GM18498 (cell line): Measurements from ENCODE around the gene PIK3R5.

Experiments
- ATAC-seq: cut with Tn5 transposase; IDR thresholded peaks from one replicate; pipeline ENCODE4 v1.9.1; 2021; ENCODE audit warnings: mild to moderate bottlenecking, moderate library complexity; ENCODE audit not compliant: unreplicated experiment

Gene PIK3R5

GRCh38 chr17:8900626-8901585 is 64.6 kb downstream of the PIK3R5 start:
- ATAC-seq, result no peak

GRCh38 chr17:8900207-8900606 is 65.3 kb downstream of the PIK3R5 start:
- no peak for ATAC-seq

DNA sequence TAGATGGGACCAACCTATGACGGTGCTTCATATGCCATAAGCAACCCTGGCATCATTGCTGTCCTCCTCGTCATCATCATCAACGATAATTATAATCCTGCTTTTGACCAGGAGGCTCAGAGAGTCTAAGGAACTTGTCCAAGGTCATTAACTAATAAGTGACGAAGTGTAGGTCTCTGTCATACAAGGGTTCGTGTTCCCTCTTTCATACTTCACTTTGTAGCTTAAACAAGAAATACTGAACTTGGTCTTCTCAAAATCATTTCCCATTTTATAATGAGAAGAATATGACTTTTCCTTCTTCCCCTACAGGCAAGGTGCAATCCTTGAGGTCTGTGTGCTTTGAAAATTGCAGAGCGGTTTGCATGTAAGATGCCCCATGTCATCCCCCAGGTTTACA is 66.9 kb downstream of the PIK3R5 start:
- ATAC-seq, result no peak

- ATAC-seq, result no peak
These were observed 67.4 kb downstream of the PIK3R5 start for GRCh38 chr17:8898126-8898525.

- ATAC-seq, result no peak
These were observed 68.6 kb downstream of the PIK3R5 start for GRCh38 chr17:8896641-8897635.

GRCh38 chr17:8896087-8896486 is 69.4 kb downstream of the PIK3R5 start:
- ATAC-seq, result no peak

DNA sequence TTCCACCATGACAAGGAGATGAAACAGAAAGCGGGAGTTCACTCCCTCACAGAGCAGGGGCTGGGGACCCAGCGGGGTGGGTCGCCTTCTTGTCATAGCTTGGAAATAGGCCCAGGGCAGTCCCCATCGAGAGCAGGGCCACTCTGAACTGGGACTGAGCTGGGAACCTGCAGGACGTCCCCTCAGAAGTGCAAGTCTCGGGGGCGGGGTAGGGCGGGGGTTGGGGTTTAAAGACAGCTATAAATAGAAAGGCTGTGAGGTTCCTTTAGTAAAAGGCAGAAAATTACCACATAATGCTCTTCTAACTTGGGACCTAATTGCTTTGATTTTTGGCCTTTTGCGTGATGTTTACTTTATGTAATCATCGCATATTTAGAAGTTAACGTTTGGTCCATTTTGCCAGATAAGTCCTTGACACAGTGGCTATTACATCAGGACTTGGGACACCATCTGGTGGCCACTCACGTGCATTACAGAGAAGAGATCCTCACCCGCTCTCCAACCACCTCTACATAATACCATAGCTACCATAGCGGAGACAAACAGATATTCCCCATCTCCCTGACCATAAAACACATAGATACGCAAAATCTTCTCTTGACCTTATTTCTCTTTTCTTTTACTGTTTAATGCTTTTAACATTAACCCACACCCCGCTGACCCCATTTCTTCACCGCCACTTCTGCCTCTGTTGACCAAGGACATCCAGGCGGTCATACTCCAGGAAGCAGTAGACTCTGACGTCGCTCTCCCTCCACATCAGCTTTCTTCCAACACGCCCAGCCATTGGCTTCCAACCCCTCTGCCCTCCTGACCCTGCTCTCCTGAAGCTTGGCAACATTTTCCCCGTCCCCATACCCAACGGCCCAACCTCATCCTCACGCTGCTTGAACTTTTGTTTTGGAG is 70.6 kb downstream of the PIK3R5 start:
- ATAC-seq, result no peak

DNA sequence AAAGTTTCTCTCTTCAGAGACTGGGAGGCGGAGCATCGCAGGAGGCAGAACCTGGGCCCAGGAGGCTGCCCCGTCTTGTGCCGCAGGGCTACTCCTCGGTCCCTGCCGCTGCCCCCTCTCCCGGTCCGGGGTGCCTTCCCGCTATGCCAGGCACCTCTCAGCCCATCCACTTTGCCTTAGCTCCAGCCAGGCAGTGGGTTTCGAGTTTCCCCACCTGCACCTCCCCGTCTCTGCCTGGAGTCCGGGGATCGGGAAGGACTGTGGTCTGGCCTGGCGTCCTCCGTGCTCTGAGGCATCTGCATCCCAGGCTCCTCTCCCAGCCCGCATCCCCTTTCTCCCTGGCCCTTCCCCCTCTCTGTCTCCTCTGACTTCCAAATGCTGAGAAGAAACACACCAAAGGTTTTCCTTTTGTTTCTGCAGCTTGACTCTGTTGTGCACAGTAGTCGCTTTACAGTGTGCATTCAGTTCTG is 71.3 kb downstream of the PIK3R5 start:
- no peak for ATAC-seq

GRCh38 chr17:8893621-8894201 is 71.8 kb downstream of the PIK3R5 start:
- ATAC-seq, result no peak

DNA sequence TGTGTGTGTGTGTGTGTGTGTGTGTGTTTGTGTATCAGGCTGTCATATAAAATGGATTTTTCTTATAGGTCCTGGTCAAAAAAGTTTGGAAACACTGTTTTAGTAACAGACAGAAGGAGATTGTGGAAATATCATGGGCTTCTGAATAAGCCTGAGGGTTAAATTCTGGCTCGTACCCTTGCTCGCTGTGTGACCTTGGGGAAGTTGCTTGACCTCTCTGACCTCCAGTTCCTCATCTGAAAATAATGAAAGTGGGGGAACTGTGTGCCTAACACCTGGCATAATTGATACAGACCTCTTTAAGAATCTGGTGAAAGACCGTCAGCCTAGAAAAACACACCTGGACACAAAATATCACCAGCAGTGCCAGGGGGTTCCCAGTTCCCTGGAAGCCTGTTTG is 72.4 kb downstream of the PIK3R5 start:
- ATAC-seq, result no peak

DNA sequence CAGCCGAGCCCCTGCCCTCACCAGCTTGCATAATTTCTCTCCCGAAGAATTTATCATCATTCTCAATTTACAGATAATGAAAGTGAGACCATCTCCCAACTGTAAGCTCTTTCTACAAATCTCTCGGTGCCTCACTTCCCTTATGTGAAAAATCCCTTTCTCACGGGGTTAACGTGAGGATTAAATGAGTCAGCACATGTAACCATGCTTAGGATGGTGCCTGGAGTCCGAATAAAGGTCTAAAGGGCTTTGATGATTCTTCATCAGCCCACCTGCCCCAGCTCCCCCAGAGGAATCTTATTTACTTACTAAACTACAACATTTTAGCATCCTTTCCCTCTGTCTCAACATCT is 73.2 kb downstream of the PIK3R5 start:
- peak; percentile 42 for ATAC-seq

- no peak for ATAC-seq
These were observed 74.8 kb downstream of the PIK3R5 start for GRCh38 chr17:8890671-8891070.

GRCh38 chr17:8889458-8890210 is 75.9 kb downstream of the PIK3R5 start:
- ATAC-seq, result no peak

DNA sequence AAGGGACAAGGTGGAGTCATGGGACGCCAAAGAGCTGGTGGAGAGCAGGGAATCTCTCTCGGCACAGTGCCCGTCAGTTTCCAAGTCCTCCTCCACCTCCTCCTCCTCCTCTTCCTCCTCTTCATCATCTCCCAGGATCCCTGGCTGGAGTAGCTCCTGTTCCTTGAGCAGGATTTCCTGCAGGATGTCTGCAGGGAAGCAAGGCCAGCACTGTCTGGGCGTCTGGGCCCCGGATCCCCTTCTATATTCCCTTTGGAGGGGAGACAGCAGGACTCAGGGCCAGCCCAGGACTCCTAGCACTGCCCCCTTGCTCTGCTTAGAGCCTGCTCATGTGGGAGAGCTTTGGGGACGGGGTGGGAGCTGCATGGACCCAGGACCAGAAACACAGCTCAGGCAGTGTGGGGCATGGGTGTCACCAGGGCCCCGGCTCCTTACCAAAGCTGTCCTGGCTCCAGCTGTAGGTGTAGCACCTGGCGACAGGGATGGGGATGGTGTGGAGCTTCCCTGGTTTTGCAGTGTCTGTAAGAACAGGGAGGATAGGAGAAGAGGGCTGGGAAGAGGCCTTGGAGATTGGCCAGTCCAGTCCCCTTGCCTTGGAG is 76.7 kb downstream of the PIK3R5 start:
- ATAC-seq, result no peak

DNA sequence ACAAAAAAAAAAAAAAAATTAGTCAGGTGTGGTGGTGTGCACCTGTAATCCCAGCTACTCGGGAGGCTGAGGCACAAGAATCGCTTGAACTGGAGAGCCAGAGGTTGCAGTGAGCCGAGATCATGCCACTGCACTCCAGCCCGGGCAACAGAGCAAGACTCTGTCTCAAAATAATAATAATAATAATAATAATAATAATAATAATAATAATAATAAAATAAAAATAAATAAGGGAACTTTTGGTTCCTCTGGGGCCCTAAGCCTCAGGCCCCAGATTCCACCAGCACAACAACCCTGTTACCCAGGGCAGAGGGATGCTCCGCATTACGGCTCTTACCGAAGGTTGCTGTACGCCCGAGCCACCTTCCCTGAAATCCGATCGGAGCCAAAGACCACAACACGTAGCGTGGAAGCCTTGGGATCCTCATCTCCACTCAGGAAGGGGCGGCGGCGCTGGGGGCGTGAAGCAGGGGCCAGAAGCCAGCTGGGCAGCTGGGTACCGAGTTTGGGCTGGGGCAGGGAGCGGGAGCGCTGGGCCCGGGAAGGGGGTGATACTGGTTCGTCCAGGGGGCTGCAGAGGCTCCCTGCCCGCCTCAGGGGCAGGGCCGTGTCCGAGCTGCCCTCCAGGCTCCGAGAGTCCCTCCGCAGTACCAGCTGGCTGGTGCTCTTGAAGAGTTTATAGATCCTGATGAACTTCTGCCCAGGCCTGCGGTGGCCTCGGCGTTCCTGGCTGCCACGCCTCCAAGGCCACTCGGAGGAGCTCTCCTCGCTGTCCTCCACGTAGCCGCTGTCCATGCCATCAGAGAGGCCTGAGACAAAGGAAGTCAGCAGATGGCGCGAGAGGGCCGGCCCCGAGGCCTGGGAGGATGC is 77.4 kb downstream of the PIK3R5 start:
- no peak for ATAC-seq

DNA sequence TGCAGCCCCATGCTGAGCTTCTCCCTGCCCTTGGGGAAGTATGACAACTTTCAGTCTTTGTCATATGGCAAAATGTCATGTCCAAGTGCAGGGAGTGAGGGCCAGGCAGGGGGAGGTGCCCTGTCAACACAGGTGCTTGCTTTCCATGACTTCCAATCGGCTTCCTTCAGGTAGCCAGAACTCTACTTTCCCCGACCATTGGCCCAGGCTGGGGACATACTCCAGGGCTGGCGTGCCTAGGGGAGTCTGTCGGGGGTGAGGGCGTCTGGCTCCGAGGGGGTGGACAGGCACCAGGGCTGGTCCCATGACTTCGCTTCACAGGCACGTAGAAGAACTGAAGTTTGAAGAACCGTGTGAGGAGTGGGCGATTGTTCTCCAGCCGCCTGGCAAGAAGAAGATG is 78.2 kb downstream of the PIK3R5 start:
- no peak for ATAC-seq

DNA sequence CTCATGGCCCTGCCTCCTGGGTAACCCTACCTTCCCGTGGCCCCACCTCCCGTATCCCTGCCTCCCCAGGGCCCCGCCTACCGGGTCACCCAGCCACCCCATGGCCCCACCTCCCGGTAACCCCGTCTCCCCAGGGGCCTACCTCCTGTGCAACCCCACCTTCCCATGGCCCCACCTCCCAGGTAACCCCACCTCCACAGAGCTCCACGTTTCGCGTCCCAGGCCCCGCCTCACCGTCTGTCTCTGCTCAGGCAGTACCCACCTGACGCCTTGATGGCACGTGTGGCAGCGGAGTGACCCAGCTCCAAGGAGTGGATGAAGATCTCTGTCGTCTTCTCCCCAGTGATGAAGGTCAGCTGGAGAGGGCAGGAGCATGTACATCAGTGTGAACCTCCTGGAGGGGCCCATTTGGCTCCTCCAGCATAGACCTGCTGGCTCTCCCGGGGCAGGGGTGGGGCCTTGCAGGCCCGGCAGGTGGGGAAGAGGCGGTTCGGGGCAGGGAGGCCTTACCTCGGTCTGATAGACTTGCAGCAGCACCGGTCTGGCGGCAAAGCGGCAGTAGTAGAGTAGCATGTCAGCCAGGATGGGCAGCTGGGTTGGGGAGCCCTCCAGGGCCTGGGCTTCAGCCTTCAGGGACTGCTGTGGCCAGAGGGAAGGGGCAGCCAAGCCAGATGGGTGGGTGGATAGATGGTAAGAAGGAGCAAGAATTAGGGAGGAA is 79.4 kb downstream of the PIK3R5 start:
- no peak for ATAC-seq
